H1 (cell line): ENCODE measurements around the gene FCHO1. TPM values are rescaled to one million over a fixed set of nuclear protein-coding genes. Genes with fewer than 3 reads are reported as not detected.

Experiments
- ATF2 ChIP-seq: IDR thresholded peaks from 2 replicates; pipeline ENCODE4 v1.6.1; 2012; ENCODE audit warnings: low read length, inconsistent platforms
- BACH1 ChIP-seq: IDR thresholded peaks from 2 replicates; pipeline ENCODE4 v1.6.1; 2012; ENCODE audit warnings: low read length, improper control_type of control experiment
- BCL11A ChIP-seq, 2 experiments: IDR thresholded peaks; one replicate each; pipeline ENCODE4 v1.6.1; 2011; ENCODE audit warnings: low read depth in 2 of 2, low read length in 2 of 2, mild to moderate bottlenecking in 2 of 2
- BRCA1 ChIP-seq: IDR thresholded peaks from 2 replicates; pipeline ENCODE4 v1.6.1; 2012; ENCODE audit warnings: low read depth, low read length, improper control_type of control experiment
- CEBPB ChIP-seq: IDR thresholded peaks from 2 replicates; pipeline ENCODE4 v1.6.1; 2012; ENCODE audit warnings: low read depth, low read length
- CHD2 ChIP-seq: IDR thresholded peaks from 2 replicates; pipeline ENCODE4 v1.6.1; 2012; ENCODE audit warnings: low read length, improper control_type of control experiment
- CREB1 ChIP-seq: IDR thresholded peaks from 2 replicates; pipeline ENCODE4 v1.6.1; 2012; ENCODE audit warnings: inconsistent platforms
- EP300 ChIP-seq, 2 experiments: IDR thresholded peaks; 1 replicate in 1 of 2; 2 replicates in 1 of 2; pipeline ENCODE4 v1.6.1; 2011 to 2012; ENCODE audit warnings: low read depth in 2 of 2, low read length in 2 of 2, mild to moderate bottlenecking in 2 of 2, borderline replicate concordance in 1 of 2, inconsistent platforms in 1 of 2, moderate library complexity in 1 of 2
- GTF2F1 ChIP-seq: IDR thresholded peaks from 2 replicates; pipeline ENCODE4 v1.6.1; 2012; ENCODE audit warnings: low read depth, low read length, improper control_type of control experiment, borderline replicate concordance
- HDAC6 ChIP-seq: IDR thresholded peaks from one replicate; pipeline ENCODE4 v1.7.1; 2012; ENCODE audit warnings: low read depth, mild to moderate bottlenecking, inconsistent platforms, low read length, moderate library complexity
- JUND ChIP-seq: IDR thresholded peaks from 2 replicates; pipeline ENCODE4 v1.6.1; 2011; ENCODE audit warnings: mild to moderate bottlenecking, improper control_type of control experiment, low read length
- KDM4A ChIP-seq: IDR thresholded peaks from one replicate; pipeline ENCODE4 v1.7.1; 2012; ENCODE audit warnings: low read depth, mild to moderate bottlenecking, moderate library complexity, low read length, inconsistent platforms; ENCODE audit not compliant: severe bottlenecking
- KDM5A ChIP-seq: fragments of 200-600 bp; IDR thresholded peaks from 2 replicates; pipeline ENCODE4 v1.7.1; 2012; ENCODE audit warnings: mild to moderate bottlenecking, low read length, inconsistent platforms, mixed read lengths
- POLR2A ChIP-seq, 2 experiments: IDR thresholded peaks; 1 replicate in 1 of 2; 2 replicates in 1 of 2; pipeline ENCODE4 v1.6.1; 2011; ENCODE audit warnings: low read depth in 2 of 2, low read length in 2 of 2, mild to moderate bottlenecking in 2 of 2; ENCODE audit errors: control extremely low read depth in 1 of 2
- POU5F1 ChIP-seq: IDR thresholded peaks from 2 replicates; pipeline ENCODE4 v1.6.1; 2011; ENCODE audit warnings: low read depth, mild to moderate bottlenecking, low read length, moderate library complexity
- RNF2 ChIP-seq: fragments of 200-900, 300-1000 bp; sonication (generic); IDR thresholded peaks from 2 replicates; pipeline ENCODE4 v1.7.1; 2016; ENCODE audit warnings: borderline replicate concordance, low read depth, mild to moderate bottlenecking, antibody characterized with exemption, low read length; ENCODE audit not compliant: poor library complexity, severe bottlenecking; ENCODE audit errors: missing control alignments
- RXRA ChIP-seq: IDR thresholded peaks from 2 replicates; pipeline ENCODE4 v1.6.1; 2011; ENCODE audit warnings: low read depth, mild to moderate bottlenecking, low read length, moderate library complexity; ENCODE audit not compliant: insufficient read depth
- SAP30 ChIP-seq: fragments of 300-600 bp; sonication (generic); IDR thresholded peaks from 2 replicates; pipeline ENCODE4 v1.7.1; 2012; ENCODE audit warnings: low read length, moderate library complexity, mild to moderate bottlenecking, inconsistent platforms; ENCODE audit not compliant: insufficient read depth, insufficient replicate concordance
- SIN3A ChIP-seq, 2 experiments: IDR thresholded peaks in 1 of 2; conservative IDR thresholded peaks in 1 of 2; 2 replicates each; pipeline ENCODE4 v1.6.1; 2011 to 2012; ENCODE audit warnings: low read length in 2 of 2, improper control_type of control experiment in 1 of 2, low read depth in 1 of 2, mild to moderate bottlenecking in 1 of 2
- SP1 ChIP-seq: IDR thresholded peaks from 2 replicates; pipeline ENCODE4 v1.6.1; 2011; ENCODE audit warnings: low read depth, low read length
- TAF7 ChIP-seq: optimal IDR thresholded peaks from 2 replicates; pipeline ENCODE3; 2011; ENCODE audit warnings: low read depth, mild to moderate bottlenecking, inconsistent platforms, low read length, moderate library complexity, borderline replicate concordance
- TBP ChIP-seq: IDR thresholded peaks from 2 replicates; pipeline ENCODE4 v1.6.1; 2011; ENCODE audit warnings: low read depth, low read length, improper control_type of control experiment
- polyA plus RNA-seq, 7 experiments: library from polyadenylated mRNA; depleted of rRNA in 3 of 7; stranded (reverse) in 5 of 7; unstranded in 2 of 7; fragments of >200 nt in 5 of 7; fragments of 200-250 nt in 2 of 7; gene quantifications; 1 replicate in 5 of 7; 2 replicates in 1 of 7; 4 replicates in 1 of 7; pipeline versions ENCODE4 v1.2.1 to v1.2.3, GENCODE V29; 2011 to 2013; ENCODE audit warnings: missing spikeins in 2 of 7, mixed read lengths in 2 of 7
- total RNA-seq: library from RNA; stranded (reverse); fragmentation: NEBNext Ultra II Directional; extraction: Animal tissue kit (Norgen Biotek cat#: 25700); gene quantifications from 2 replicates; pipeline ENCODE4 v1.2.1, GENCODE V29; 2021

Gene FCHO1
- total and polyA plus RNA-seq, 2 of the 8 experiments (the other 6 are each of a cell fraction or from before 2014, with no cell fraction given) = 13.0 to 25.9 TPM

- TF ChIP-seq SAP30 (no peak), POU5F1 (peak; percentile 84), BCL11A (IDR thresholded peaks at IDR 0.05; ENCODE audit: low read depth in 2 of 2, low read length in 2 of 2) (no peak), TAF7 (no peak), EP300 (IDR thresholded peaks at IDR 0.05; ENCODE audit: borderline replicate concordance in 1 of 2, low read depth in 2 of 2, low read length in 2 of 2) (no peak), SP1 (peak; percentile 91), RNF2 (no peak), KDM4A (peak; percentile 92), CHD2 (0 out of 2 replicates have a peak, but pooled peaks have one; percentile 53), SIN3A (conservative IDR thresholded peaks at IDR 0.05 in 1 of 2, IDR thresholded peaks at IDR 0.05 in 1 of 2; ENCODE audit: low read depth in 1 of 2, low read length in 2 of 2) (no peak), BRCA1 (no peak), HDAC6 (no peak), ATF2 (no peak), CEBPB (no peak), BACH1 (no peak), CREB1 (no peak; the same call in 1 of the 2 replicates), TBP (no peak), GTF2F1 (no peak), RXRA (no peak), KDM5A (no peak), POLR2A (IDR thresholded peaks at IDR 0.05; ENCODE audit: control extremely low read depth in 1 of 2, low read depth in 2 of 2, low read length in 2 of 2) (no peak), JUND (no peak)
These were observed 3.8 kb upstream of the FCHO1 start (continued) for GRCh38 chr19:17747205-17748098.
